IPS DF 6.9 (cell line): ENCODE measurements around the gene TSPAN5.
"Not testable (repeated sequence)": the region's sequence is repeated elsewhere in the genome, so short reads cannot be mapped to it uniquely, and the experiment has no call there.

Source experiments
- DNase-seq: peaks from one replicate; pipeline ENCODE4 v3.0.0-alpha.2; 2013; ENCODE audit warnings: low read depth, low spot score
- H3K27ac ChIP-seq: one replicate; pipeline ENCODE4 v1.5.1; 2013; ENCODE audit warnings: low read length, control low read depth
- H3K27me3 ChIP-seq: 2 replicates; pipeline ENCODE4 v1.6.1; 2013; ENCODE audit warnings: mild to moderate bottlenecking, low read length; ENCODE audit not compliant: control insufficient read depth, insufficient read depth
- H3K36me3 ChIP-seq: 2 replicates; pipeline ENCODE4 v1.6.1; 2013; ENCODE audit warnings: low read length; ENCODE audit not compliant: control insufficient read depth, insufficient read depth
- H3K4me1 ChIP-seq: 2 replicates; pipeline ENCODE4 v1.6.1; 2013; ENCODE audit warnings: low read length; ENCODE audit not compliant: control insufficient read depth, insufficient read depth
- H3K4me3 ChIP-seq: 2 replicates; pipeline ENCODE4 v1.5.1; 2013; ENCODE audit warnings: mild to moderate bottlenecking, low read length
- H3K9me3 ChIP-seq: 2 replicates; pipeline ENCODE4 v1.6.1; 2013; ENCODE audit warnings: low read length, inconsistent platforms; ENCODE audit not compliant: control insufficient read depth, insufficient read depth
- WGBS: extraction: QIAGEN DNeasy Blood & Tissue Kit; methylation state at CpG from one replicate; pipeline ENCODE4 v1.1.7; 2013; ENCODE audit warnings: mixed read lengths, missing lambda C conversion rate; ENCODE audit not compliant: insufficient read length, insufficient coverage; 5-methylcytosine and 5-hydroxymethylcytosine counted together

Gene TSPAN5

DNA sequence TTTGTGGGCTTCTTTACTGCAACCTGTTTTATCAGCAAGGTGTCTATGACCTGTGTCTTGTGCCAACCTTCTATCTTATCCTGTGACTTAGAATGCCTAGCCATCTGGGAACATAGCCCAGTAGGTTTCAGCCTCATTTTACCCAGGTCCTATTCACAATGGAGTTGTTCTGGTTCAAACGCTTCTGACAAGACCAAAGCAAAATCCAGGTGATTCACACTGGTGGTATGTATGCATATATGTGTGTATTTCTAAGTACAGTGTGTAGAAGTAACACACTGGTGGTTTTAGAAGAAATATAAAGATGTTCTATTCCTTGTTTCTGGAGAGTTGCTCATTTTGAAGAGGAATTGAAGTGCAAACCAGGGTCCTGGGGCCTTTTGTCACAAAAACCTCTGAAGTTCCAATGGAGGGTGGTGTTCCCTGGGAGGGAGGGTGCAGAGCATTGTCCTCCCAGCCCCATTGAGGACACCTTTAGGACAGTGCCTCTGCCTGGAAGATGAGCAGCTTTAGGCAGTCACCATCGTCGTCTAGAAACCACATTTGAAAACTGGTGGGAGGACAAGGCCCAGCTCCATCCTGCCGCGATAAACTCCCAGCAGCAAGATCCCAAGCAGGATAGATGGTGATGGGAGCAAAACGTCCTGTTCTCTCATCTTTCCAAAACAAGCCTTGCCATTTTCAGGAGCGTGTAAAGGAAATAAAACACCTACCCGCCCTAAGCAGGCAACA, 191.4 kb downstream of the TSPAN5 start:
- no CpG with 5 or more reads among the region's 8 CpGs for WGBS

DNA sequence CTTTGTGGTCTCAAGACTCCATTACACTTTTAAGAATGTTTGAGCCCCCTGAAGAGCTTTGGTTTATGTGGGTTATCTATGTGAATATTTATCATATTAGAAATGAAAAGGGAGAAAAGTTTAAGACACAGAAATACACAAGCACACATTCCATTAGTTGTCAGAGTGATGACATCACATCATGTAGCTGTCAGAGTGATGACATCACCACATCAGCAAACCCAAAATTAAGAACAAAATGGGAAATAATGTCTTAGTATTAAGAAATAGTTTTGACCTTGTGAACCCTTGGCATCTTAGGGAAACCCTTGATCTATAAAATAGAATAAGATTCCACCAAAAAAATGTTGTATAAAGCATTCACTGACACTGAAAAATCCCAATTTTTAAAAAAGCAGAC, 195.9 kb downstream of the TSPAN5 start:
- H3K4me1 ChIP-seq, result no peaks in the 10 kb centered on the region
- no peaks in the 10 kb centered on the region for H3K9me3 ChIP-seq
- no peak overlapping the region for H3K27ac ChIP-seq
- no peak for DNase-seq
- H3K27me3 ChIP-seq, result no peaks in the 10 kb centered on the region
- no peak overlapping the region for H3K4me3 ChIP-seq
- no peaks in the 10 kb centered on the region for H3K36me3 ChIP-seq

More for the DNA sequence above, 191.4 kb downstream of the TSPAN5 start:
- no peaks in the 10 kb centered on the region for H3K27me3 ChIP-seq
- H3K4me1 ChIP-seq, result no peaks in the 10 kb centered on the region; the same call in 1 of the 2 replicates
- no peak for DNase-seq
- H3K9me3 ChIP-seq, result no peaks in the 10 kb centered on the region
- H3K36me3 ChIP-seq, result no peaks in the 10 kb centered on the region
- no peak overlapping the region for H3K27ac ChIP-seq
- H3K4me3 ChIP-seq, result no peak overlapping the region

DNA sequence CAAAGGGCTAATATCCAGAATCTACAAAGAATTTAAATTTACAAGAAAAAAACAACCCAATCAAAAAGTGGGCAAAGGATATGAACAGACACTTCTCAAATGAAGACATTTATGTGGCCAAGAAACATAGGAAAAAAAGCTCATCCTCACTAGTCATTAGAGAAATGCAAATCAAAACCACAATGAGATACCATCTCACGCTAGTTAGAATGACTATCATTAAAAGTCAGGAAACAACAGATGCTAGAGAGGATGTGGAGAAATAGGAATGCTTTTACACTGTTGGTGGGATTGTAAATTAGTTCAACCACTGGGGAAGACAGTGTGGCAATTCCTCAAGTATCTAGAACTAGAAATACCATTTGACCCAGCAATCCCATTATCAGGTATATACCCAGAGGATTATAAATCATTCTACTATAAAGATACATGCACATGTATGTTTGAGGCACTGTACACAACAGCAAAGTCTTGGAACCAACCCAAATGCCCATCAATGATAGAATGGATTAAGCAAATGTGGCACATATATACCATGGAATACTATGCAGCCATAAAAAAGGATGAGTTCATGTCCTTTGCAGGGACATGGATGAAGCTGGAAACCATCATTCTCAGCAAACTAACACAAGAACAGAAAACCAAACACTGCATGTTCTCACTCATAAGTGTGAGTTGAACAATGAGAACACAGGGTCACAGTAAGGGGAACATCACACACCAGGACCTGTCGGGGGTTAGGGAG, 197.1 kb downstream of the TSPAN5 start:
- H3K36me3 ChIP-seq, H3K4me3 ChIP-seq, H3K27ac ChIP-seq, H3K27me3 ChIP-seq, H3K9me3 ChIP-seq, DNase-seq, H3K4me1 ChIP-seq: not testable (repeated sequence)
- WGBS, result no CpG with 5 or more reads among the region's 2 CpGs

DNA sequence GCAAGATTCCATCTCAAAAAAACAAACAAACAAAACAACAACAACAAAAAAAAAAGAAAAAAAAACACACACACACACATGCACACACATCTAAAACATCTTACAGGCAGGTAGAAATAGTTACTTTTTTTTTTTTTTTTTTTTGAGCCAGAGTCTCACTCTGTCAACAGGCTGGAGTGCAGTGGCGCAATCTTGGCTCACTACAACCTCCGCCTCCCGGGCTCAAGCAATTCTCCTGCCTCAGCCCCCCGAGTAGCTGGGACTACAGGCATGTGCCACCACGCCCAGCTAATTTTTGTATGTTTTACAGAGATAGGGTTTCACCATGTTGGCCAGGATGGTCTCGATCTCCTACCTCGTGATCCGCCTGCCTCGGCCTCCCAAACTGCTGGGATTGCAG, 201.0 kb downstream of the TSPAN5 start:
- not testable (repeated sequence) for H3K9me3 ChIP-seq, H3K36me3 ChIP-seq, DNase-seq, H3K4me3 ChIP-seq, H3K4me1 ChIP-seq, H3K27me3 ChIP-seq, H3K27ac ChIP-seq
- no CpG with 5 or more reads among the region's 9 CpGs for WGBS

DNA sequence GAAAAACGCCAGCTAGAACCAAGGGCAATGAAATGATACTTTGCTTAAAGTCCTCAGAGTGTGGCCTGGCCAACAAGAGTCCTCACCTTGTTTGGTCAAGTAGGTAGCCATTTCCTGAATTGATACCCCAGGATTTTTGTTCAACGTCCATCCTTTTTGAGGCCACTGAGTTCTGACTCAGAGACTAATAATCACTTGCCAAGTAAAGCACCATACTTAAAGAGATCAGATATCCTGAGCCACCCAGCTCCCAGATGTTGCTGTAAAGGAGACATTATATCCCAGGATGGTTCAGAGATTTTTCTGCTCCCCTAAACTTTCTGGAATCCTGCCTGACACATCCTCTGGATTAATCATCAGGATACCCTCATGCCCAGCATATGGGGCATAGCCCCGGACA, 206.3 kb downstream of the TSPAN5 start:
- no CpG with 5 or more reads among the region's 3 CpGs for WGBS
- Histone ChIP-seq H3K9me3 (no peaks in the 10 kb centered on the region; the same call in 1 of the 2 replicates), H3K4me1 (no peaks in the 10 kb centered on the region), H3K4me3 (no peak overlapping the region), H3K27ac (no peak overlapping the region), H3K36me3 (no peaks in the 10 kb centered on the region), H3K27me3 (no peaks in the 10 kb centered on the region)
- DNase-seq, result no peak

DNA sequence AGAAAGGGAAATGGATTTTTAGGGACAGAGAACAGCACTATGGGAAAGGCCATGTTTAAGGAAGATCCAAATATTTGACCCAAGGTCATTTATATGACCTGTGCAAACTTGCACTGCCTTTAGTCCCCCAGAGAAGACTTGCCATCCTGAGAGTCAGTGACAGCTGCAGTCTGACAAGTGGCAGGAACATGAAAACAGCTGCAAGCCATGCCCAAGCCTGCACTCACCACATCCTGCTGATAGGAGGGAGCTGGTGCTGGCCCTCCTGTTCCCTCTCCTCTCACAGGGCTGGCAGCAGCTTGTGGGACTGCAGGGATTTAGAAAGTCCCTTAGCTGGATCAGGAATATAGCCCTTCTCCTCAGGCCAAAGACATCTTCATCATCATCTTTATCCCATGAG, 209.5 kb downstream of the TSPAN5 start:
- no peak overlapping the region for H3K27ac ChIP-seq

DNA sequence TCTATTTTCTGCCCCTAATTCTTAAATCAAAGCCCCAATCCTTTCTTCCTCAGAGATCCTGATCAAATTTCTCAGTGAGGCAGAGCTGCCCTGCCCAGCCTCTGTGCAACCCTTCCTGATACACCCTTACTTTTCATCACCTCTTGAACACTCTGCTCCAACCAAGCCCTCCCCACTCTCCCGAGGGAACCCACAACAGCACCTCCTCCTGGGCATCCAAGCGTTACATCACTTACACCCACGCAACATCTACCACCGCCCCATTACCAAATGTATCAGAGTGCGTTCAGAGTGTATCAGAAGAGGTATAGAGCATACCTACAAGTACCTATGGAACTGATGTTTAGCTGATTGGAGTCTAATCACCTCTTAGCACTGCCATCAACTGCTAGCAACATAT, 210.8 kb downstream of the TSPAN5 start:
- no peaks in the 10 kb centered on the region; the same call in 1 of the 2 replicates for H3K9me3 ChIP-seq
- H3K27ac ChIP-seq, result no peak overlapping the region
- no peaks in the 10 kb centered on the region for H3K36me3 ChIP-seq
- H3K4me3 ChIP-seq, result no peak overlapping the region
- no peaks in the 10 kb centered on the region for H3K4me1 ChIP-seq
- H3K27me3 ChIP-seq, result no peaks in the 10 kb centered on the region
- WGBS, result no CpG with 5 or more reads among the region's 5 CpGs
- peak; percentile 25 for DNase-seq

More for the DNA sequence above, 209.5 kb downstream of the TSPAN5 start:
- Histone ChIP-seq H3K4me1 (no peaks in the 10 kb centered on the region), H3K27me3 (no peaks in the 10 kb centered on the region), H3K9me3 (no peaks in the 10 kb centered on the region; the same call in 1 of the 2 replicates), H3K4me3 (no peak overlapping the region), H3K36me3 (no peaks in the 10 kb centered on the region)
- DNase-seq, result no peak

DNA sequence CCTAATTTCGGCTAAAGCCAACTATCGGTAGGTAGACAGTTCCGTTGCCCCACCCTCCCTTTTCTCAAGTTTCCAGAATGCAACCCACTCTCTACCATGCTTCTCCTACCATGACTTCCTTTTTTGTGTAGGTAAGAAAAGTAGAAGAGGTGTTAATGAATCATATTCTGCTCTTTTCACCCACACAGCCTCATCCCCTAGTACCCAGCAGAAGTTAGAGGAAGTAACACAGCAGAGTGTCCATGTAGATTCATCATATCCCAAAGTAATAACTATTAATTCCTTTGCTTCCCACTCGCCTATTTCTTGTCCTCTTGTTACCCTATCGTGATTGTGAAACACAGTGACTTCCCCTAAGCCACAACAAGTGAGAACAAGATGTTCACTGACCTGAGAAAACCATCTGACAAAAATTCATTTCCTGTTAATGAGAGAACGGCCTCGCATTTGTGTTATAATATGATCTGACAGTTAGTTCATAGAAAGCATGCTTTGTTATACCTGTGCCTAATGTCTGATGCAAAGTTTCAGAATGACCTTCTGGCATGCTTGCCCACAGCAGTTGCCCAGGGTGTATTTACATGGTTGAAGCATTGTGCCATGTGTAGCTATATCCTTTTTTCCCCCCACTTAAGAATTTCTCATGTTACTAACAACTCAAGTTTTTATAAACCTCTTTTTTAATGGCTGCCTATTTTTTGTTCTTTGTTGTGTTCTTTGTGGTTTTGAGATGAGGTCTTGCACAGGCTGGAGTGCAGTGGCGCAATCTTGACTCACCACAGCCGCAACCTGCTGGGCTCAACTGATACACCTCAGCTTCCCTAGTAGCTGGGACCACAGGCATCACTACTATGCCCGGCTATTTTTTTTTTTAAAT, 211.7 kb downstream of the TSPAN5 start:
- H3K4me1 ChIP-seq, result no peaks in the 10 kb centered on the region
- DNase-seq, result no peak

DNA sequence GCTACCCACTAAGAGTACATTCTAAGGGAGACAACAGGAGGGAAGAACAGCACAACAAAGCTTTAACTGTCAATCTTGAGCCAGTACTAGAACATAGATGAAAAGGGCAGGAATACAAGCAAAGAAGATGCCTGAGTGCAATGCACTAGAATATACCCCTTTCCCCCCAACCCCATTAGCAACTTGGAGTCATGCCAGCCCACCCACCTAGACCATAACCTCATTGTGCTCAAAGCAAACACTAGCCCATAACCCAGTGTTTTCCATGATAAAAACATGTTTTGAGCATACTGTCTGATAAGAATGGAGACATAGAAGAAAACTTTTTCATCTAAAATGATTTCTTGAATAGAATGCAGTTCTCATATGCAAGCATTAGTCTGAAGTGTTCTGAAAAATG, 214.0 kb downstream of the TSPAN5 start:
- Histone ChIP-seq H3K36me3 (no peaks in the 10 kb centered on the region), H3K27ac (no peak overlapping the region), H3K4me3 (no peak overlapping the region), H3K9me3 (no peaks in the 10 kb centered on the region; the same call in 1 of the 2 replicates), H3K4me1 (no peaks in the 10 kb centered on the region), H3K27me3 (no peaks in the 10 kb centered on the region)
- no peak for DNase-seq

More for the DNA sequence above, 211.7 kb downstream of the TSPAN5 start:
- Histone ChIP-seq H3K36me3 (no peaks in the 10 kb centered on the region), H3K4me3 (no peak overlapping the region), H3K27ac (no peak overlapping the region), H3K9me3 (no peaks in the 10 kb centered on the region; the same call in 1 of the 2 replicates), H3K27me3 (no peaks in the 10 kb centered on the region)
- WGBS, result no CpG with 5 or more reads among the region's 10 CpGs

DNA sequence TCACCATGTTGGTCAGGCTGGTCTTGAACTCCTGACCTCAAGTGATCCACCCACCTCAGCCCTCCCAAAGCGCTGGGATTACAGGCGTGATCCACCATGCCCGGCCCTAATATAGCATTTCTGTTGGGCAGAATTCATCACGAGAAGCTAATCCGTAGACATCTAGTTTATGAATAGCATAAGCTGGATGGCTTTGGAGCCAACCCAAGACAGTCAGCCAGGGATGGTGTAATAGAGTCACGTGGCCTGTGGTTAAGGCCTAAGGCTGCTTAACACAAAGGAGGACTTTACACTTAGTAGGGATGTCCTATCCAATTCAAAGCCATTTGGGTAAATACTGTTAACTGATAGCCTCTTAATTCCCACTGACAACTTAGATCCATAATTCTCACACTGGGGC, 223.6 kb downstream of the TSPAN5 start:
- DNase-seq, result no peak
- Histone ChIP-seq H3K27me3 (no peaks in the 10 kb centered on the region), H3K27ac (no peak overlapping the region), H3K4me1 (no peaks in the 10 kb centered on the region), H3K4me3 (no peak overlapping the region), H3K9me3 (no peaks in the 10 kb centered on the region), H3K36me3 (no peaks in the 10 kb centered on the region)
- WGBS, result no CpG with 5 or more reads among the region's 6 CpGs
